ENCODE data around the gene GPD1. TPM values are rescaled to one million over a fixed set of nuclear protein-coding genes. Genes with fewer than 3 reads are reported as not detected.

GPD1 gene
- total RNA-seq, 6 donors from 2014 or later: 2.1 to 73.1 (median 60.2) TPM

DNA sequence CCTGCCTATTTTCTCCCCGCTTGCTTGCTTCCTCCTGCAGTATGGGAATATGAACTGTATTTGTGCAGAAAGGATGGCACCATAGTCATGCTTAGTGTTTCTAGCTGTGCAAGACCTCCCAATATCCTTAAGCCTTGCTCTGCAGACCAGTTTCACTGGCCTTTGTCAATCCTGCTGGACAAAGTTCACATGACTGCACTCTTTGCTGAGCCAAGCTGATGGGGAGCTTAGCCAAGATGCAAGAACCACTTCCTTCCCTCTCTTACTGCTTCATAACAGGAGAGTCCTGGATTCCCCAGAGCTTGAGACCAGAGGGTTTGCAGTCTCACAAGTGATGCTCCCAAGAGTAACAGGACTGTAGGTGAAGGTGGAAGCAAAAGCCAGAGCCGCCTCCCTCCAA is 42.6 kb upstream of the GPD1 start:
- DNase-seq: no peak
- peaks cover 0 to 19% (median 6%) of the 10 kb centered on the region in 4 donors for H3K27me3 ChIP-seq
- TF ChIP-seq EP300 (IDR thresholded peaks at IDR 0.05): no peak
- TF ChIP-seq, protein P1, sequence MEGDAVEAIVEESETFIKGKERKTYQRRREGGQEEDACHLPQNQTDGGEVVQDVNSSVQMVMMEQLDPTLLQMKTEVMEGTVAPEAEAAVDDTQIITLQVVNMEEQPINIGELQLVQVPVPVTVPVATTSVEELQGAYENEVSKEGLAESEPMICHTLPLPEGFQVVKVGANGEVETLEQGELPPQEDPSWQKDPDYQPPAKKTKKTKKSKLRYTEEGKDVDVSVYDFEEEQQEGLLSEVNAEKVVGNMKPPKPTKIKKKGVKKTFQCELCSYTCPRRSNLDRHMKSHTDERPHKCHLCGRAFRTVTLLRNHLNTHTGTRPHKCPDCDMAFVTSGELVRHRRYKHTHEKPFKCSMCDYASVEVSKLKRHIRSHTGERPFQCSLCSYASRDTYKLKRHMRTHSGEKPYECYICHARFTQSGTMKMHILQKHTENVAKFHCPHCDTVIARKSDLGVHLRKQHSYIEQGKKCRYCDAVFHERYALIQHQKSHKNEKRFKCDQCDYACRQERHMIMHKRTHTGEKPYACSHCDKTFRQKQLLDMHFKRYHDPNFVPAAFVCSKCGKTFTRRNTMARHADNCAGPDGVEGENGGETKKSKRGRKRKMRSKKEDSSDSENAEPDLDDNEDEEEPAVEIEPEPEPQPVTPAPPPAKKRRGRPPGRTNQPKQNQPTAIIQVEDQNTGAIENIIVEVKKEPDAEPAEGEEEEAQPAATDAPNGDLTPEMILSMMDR (IDR thresholded peaks at IDR 0.05): no peak
- TF ChIP-seq POLR2A (IDR thresholded peaks at IDR 0.05): no peak
- TF ChIP-seq POLR2AphosphoS5 (IDR thresholded peaks at IDR 0.05): no peak
- H3K27ac ChIP-seq: no peak overlapping the region
- WGBS, 2 donors: 78 to 82% methylated on average over 2 of the region's 2 CpGs
- H3K36me3 ChIP-seq: no peaks in the 10 kb centered on the region
- peaks cover 15 to 24% (median 18%) of the 10 kb centered on the region in 4 donors for H3K4me1 ChIP-seq
- no peaks in the 10 kb centered on the region for H3K9me3 ChIP-seq
- no peak for ATAC-seq (ENCODE audit: low FRiP score in 2 of 2)
- H3K4me3 ChIP-seq: no peak overlapping the region

DNA sequence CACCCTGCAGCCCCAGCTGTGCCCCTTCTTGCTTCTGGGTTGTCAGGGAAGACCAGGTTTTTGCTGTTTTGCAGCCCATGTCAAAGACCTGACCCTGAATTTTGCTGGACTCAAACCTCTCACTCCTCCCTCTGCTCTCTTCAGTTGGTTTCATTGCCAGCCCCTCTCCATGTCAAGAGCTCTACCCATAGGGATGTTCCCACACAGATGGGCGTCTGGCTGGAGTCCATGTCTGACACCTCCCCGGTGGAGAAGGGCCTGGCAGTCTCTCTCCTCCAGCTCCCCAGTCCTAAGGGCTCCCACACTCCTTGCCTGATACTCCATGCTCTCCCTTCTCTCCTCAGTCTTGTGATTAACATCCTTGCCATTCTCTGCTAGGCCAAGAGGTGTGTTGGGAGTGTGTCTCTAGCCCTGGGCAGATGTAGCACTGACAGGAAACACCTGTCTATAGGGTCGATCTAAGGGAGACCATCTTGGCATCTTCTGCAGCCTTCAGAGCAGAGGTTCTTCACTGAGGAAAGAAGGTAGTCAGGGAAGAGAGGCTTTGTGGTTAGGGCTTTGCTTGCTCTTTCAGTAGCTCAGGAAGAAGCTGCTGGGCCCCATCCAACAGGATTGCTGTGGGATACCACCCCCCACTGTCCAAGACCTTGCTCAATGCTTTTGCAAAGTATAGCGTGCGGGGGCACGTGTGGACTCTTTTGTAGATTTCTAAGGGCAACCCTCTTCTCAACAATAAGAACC is 41.7 kb upstream of the GPD1 start:
- peaks cover 7 to 15% (median 9%) of the 10 kb centered on the region in 4 donors for H3K4me1 ChIP-seq
- H3K27me3 ChIP-seq: peaks cover 0 to 11% (median 2%) of the 10 kb centered on the region in 4 donors
- DNase-seq: no peak
- H3K4me3 ChIP-seq: no peak overlapping the region
- no peaks in the 10 kb centered on the region for H3K9me3 ChIP-seq
- 61 to 65% methylated on average over 6 of the region's 6 CpGs for whole genome bisulfite sequencing, 2 donors
- ATAC-seq (ENCODE audit: low FRiP score in 2 of 2): no peak
- no peaks in the 10 kb centered on the region for H3K36me3 ChIP-seq
- TF ChIP-seq POLR2A (IDR thresholded peaks at IDR 0.05): no peak
- TF ChIP-seq, protein P1 (IDR thresholded peaks at IDR 0.05): no peak
- no peak for TF ChIP-seq POLR2AphosphoS5 (IDR thresholded peaks at IDR 0.05)
- no peak for TF ChIP-seq EP300 (IDR thresholded peaks at IDR 0.05)
- no peak overlapping the region for H3K27ac ChIP-seq

DNA sequence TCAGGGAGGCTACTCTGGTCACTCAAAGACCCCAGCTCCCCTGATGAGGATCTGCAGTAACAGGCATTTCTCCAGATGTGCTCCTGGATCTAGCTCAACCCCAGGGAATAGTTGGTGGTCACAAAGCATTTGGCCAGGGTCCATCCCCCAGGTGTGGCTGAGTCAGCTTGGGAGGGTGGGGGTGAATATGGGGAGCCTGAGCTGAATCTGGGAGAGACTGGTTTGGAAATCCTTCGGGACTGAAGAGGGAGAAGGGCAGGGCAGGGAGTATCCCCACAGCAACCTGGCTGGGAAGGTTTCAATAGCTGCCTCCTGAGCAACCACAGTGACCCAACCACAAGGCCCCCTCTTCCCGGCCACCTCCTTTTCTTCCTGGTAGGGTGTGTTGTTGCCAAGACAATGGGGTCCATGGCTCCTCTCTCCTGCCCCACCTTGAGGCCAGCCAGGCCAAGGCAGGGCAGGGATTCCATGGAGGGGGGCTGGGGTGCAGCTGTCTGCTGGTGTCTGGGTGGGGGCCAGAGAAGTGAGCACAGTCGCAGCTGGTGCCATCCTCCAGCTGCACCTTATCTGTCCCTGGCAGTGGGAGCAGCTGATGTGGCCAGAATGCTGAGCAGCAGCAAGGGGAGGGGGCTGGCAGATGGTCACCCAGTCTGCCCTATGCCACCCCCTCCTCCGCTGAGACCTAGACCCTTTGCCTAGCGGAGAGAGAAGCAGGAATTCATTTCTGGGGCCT is 40.9 kb upstream of the GPD1 start:
- no peak for ATAC-seq (ENCODE audit: low FRiP score in 2 of 2)
- Histone ChIP-seq H3K4me3 (no peak overlapping the region), H3K36me3 (no peaks in the 10 kb centered on the region), H3K27ac (no peak overlapping the region), H3K27me3 (peaks cover 0 to 7% (median 2%) of the 10 kb centered on the region in 4 donors), H3K4me1 (peaks cover 2 to 7% (median 3%) of the 10 kb centered on the region in 4 donors), H3K9me3 (no peaks in the 10 kb centered on the region)
- WGBS, 2 donors: 70 to 78% methylated on average over 3 to 5 of the region's 5 CpGs
- no peak for TF ChIP-seq POLR2AphosphoS5 (IDR thresholded peaks at IDR 0.05)
- no peak for TF ChIP-seq POLR2A (IDR thresholded peaks at IDR 0.05)
- no peak for TF ChIP-seq EP300 (IDR thresholded peaks at IDR 0.05)
- TF ChIP-seq, protein P1 (IDR thresholded peaks at IDR 0.05): no peak
- DNase-seq: no peak

DNA sequence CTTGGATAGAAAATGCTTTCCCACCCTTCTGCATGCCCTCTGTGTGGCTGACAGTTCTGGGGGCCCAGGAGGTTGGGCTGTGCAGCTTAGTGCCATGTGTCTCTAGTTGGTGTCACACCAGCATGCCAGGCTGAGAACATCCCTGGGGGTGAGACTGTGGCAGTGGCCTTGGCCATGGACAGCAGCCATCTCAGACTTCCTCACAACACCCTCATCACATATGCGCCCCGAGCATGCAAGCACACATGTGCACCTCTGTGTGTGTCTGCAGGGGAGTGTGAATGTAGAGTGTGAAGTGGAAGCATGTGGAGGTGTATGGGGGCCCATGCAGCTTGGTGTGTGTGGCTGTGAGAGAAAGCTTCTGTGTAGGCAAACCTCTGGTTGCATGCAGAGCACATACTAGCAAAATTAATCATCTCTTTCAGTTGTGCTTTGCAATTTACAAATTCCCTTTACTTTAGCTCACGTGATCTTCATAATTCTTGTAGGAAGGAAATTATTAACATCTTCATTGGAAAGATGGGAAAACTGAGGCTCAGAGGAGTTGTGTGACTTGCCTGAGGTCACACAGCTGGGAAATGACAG is 38.0 kb upstream of the GPD1 start:
- TF ChIP-seq EP300 (IDR thresholded peaks at IDR 0.05) (no peak), POLR2A (IDR thresholded peaks at IDR 0.05) (no peak)
- TF ChIP-seq, protein P1 (IDR thresholded peaks at IDR 0.05): no peak
- Histone ChIP-seq H3K4me3 (no peak overlapping the region), H3K9me3 (no peaks in the 10 kb centered on the region), H3K4me1 (peaks cover 0 to 8% (median 6%) of the 10 kb centered on the region in 4 donors), H3K36me3 (no peaks in the 10 kb centered on the region), H3K27me3 (no peaks in the 10 kb centered on the region), H3K27ac (no peak overlapping the region)
- WGBS, 2 donors: 65 to 92% methylated on average over 1 to 3 of the region's 3 CpGs
- DNase-seq (no peak), ATAC-seq (ENCODE audit: low FRiP score in 2 of 2) (no peak)

All from upper lobe of left lung (tissue), 6 donors.